HEK293T (cell line): ENCODE measurements around the gene NEK10.
A peak's percentile ranks its signal among the peaks of the same experiment; 100 is the strongest.

Source experiments
- CTCF ChIA-PET: fragments of 350-600 bp; formaldehyde crosslinking; extraction: SDS; loops from one replicate; lab custom pipeline; 2021; ENCODE audit warnings: antibody characterized with exemption, inconsistent platforms; lab: Yijun Ruan, JAX
- POLR2A ChIA-PET: fragments of 350-600 bp; formaldehyde crosslinking; extraction: SDS; loops from one replicate; lab custom pipeline; 2020; ENCODE audit warnings: antibody characterized with exemption, inconsistent platforms; lab: Yijun Ruan, JAX
- DNase-seq: peaks from one replicate; pipeline ENCODE4 v3.0.0; 2012; ENCODE audit warnings: mixed read lengths; ENCODE audit errors: extremely low spot score
- ARNT ChIP-seq: fragments of 450-650 bp; IDR thresholded peaks from 2 replicates; pipeline ENCODE4 v1.6.1; 2017; ENCODE audit warnings: mild to moderate bottlenecking
- BHLHE40 ChIP-seq: fragments of 450-650 bp; IDR thresholded peaks from 2 replicates; pipeline ENCODE4 v1.6.1; 2016; ENCODE audit warnings: mild to moderate bottlenecking, moderate library complexity, borderline replicate concordance
- CTBP1 ChIP-seq: fragments of 450-650 bp; IDR thresholded peaks from 2 replicates; pipeline ENCODE4 v1.6.1; 2016; ENCODE audit warnings: borderline replicate concordance
- ELF4 ChIP-seq: fragments of 450-650 bp; IDR thresholded peaks from 2 replicates; pipeline ENCODE4 v1.6.1; 2017; ENCODE audit warnings: antibody characterized with exemption
- FOXA1 ChIP-seq: fragments of 450-650 bp; IDR thresholded peaks from 2 replicates; pipeline ENCODE4 v1.6.1; 2016; ENCODE audit warnings: mild to moderate bottlenecking
- FOXK2 ChIP-seq: fragments of 450-650 bp; IDR thresholded peaks from 2 replicates; pipeline ENCODE4 v1.6.1; 2016; ENCODE audit warnings: mild to moderate bottlenecking
- FOXM1 ChIP-seq: fragments of 450-650 bp; IDR thresholded peaks from 2 replicates; pipeline ENCODE4 v1.6.1; 2017; ENCODE audit warnings: mild to moderate bottlenecking, borderline replicate concordance
- HDGF ChIP-seq: fragments of 450-650 bp; IDR thresholded peaks from 2 replicates; pipeline ENCODE4 v1.6.1; 2017; ENCODE audit warnings: antibody characterized with exemption, borderline replicate concordance
- L3MBTL2 ChIP-seq: fragments of 450-650 bp; conservative IDR thresholded peaks from 2 replicates; pipeline ENCODE4 v1.6.1; 2016; ENCODE audit warnings: mild to moderate bottlenecking
- LEF1 ChIP-seq: fragments of 450-650 bp; IDR thresholded peaks from 2 replicates; pipeline ENCODE4 v1.6.1; 2017; ENCODE audit warnings: mild to moderate bottlenecking, borderline replicate concordance
- NFRKB ChIP-seq: fragments of 450-650 bp; IDR thresholded peaks from 2 replicates; pipeline ENCODE4 v1.6.1; 2016; ENCODE audit warnings: mild to moderate bottlenecking, moderate library complexity
- PKNOX1 ChIP-seq: fragments of 450-650 bp; IDR thresholded peaks from 2 replicates; pipeline ENCODE4 v1.6.1; 2016
- SP1 ChIP-seq: fragments of 450-650 bp; IDR thresholded peaks from 2 replicates; pipeline ENCODE4 v1.6.1; 2017
- SUZ12 ChIP-seq: fragments of 450-650 bp; IDR thresholded peaks from 2 replicates; pipeline ENCODE4 v1.6.1; 2016; ENCODE audit warnings: mild to moderate bottlenecking
- TARDBP ChIP-seq: fragments of 450-650 bp; IDR thresholded peaks from 2 replicates; pipeline ENCODE4 v1.6.1; 2016
- ZNF384 ChIP-seq: fragments of 450-650 bp; IDR thresholded peaks from 2 replicates; pipeline ENCODE4 v1.6.1; 2016

NEK10 gene

GRCh38 chr3:27244374-27244773, 124.8 kb downstream of the NEK10 start:
- no peak for DNase-seq
- POLR2A ChIA-PET: no interaction called here
- TF ChIP-seq SUZ12: no peak
- TF ChIP-seq CTBP1: no peak
- no peak for TF ChIP-seq FOXM1
- TF ChIP-seq ARNT: no peak
- TF ChIP-seq BHLHE40: no peak
- TF ChIP-seq ELF4: no peak
- no peak for TF ChIP-seq PKNOX1
- TF ChIP-seq FOXK2: no peak
- no peak for TF ChIP-seq TARDBP
- TF ChIP-seq L3MBTL2: no peak
- TF ChIP-seq SP1: no peak
- no peak for TF ChIP-seq HDGF
- TF ChIP-seq FOXA1: no peak
- CTCF ChIA-PET: interaction anchor here (0.6 kb wide), 1 partner anchor 78 kb away, joined by 5 read pairs; no protein-coding TSS in a partner anchor

GRCh38 chr3:27239951-27240350, 129.2 kb downstream of the NEK10 start:
- ChIA-PET POLR2A (no interaction called here), CTCF (no interaction called here)
- TF ChIP-seq SP1 (no peak), FOXK2 (no peak), SUZ12 (no peak), BHLHE40 (no peak), ARNT (no peak), NFRKB (no peak), L3MBTL2 (no peak), TARDBP (no peak), PKNOX1 (no peak), ELF4 (no peak), FOXM1 (no peak), LEF1 (no peak), ZNF384 (no peak), FOXA1 (no peak), HDGF (no peak), CTBP1 (no peak)
- DNase-seq: no peak

- ChIA-PET CTCF (interaction anchor here (0.6 kb wide), 1 partner anchor 260 kb away, joined by 4 read pairs; no protein-coding TSS in a partner anchor), POLR2A (no interaction called here)
- peak; percentile 14 for DNase-seq
- TF ChIP-seq BHLHE40 (no peak), ARNT (no peak), SUZ12 (no peak), FOXA1 (no peak), LEF1 (no peak), ZNF384 (no peak), HDGF (no peak), ELF4 (no peak), L3MBTL2 (no peak), CTBP1 (no peak), TARDBP (no peak), NFRKB (no peak)
These were observed 140.4 kb downstream of the NEK10 start for GRCh38 chr3:27228805-27229204.

GRCh38 chr3:27224197-27224596, 145.0 kb downstream of the NEK10 start:
- POLR2A ChIA-PET: no interaction called here
- TF ChIP-seq SP1 (no peak), CTBP1 (no peak), BHLHE40 (no peak), FOXK2 (no peak), TARDBP (no peak), L3MBTL2 (no peak), LEF1 (no peak), NFRKB (no peak), FOXA1 (no peak), ARNT (no peak), PKNOX1 (no peak), ZNF384 (no peak), HDGF (no peak), FOXM1 (no peak), ELF4 (no peak)
- CTCF ChIA-PET: no interaction called here
- no peak for DNase-seq

- POLR2A ChIA-PET: no interaction called here
- CTCF ChIA-PET: no interaction called here
- DNase-seq: no peak
- TF ChIP-seq FOXK2 (no peak), BHLHE40 (no peak), TARDBP (no peak), FOXM1 (no peak), ARNT (no peak), ZNF384 (no peak), LEF1 (no peak), L3MBTL2 (no peak), CTBP1 (no peak)
These were observed 147.8 kb downstream of the NEK10 start for GRCh38 chr3:27221264-27221932.

- DNase-seq: no peak
- TF ChIP-seq L3MBTL2 (no peak), FOXA1 (no peak), PKNOX1 (no peak), FOXM1 (no peak), CTBP1 (no peak), HDGF (no peak)
- ChIA-PET POLR2A (no interaction called here), CTCF (no interaction called here)
These were observed 149.0 kb downstream of the NEK10 start for GRCh38 chr3:27220166-27220565.
